H1 (cell line): ENCODE data around the gene C19orf38.

Experiments
- ATF3 ChIP-seq: IDR thresholded peaks from 2 replicates; pipeline ENCODE4 v1.6.1; 2011; ENCODE audit warnings: low read depth, mild to moderate bottlenecking, low read length; ENCODE audit not compliant: insufficient read depth
- CHD7 ChIP-seq: fragments of 300-600 bp; sonication (generic); IDR thresholded peaks from 2 replicates; pipeline ENCODE4 v1.7.1; 2012; ENCODE audit warnings: low read length, moderate library complexity, mild to moderate bottlenecking, inconsistent platforms; ENCODE audit not compliant: insufficient replicate concordance
- CREB1 ChIP-seq: IDR thresholded peaks from 2 replicates; pipeline ENCODE4 v1.6.1; 2012; ENCODE audit warnings: inconsistent platforms
- CTCF ChIP-seq, 3 experiments: IDR thresholded peaks; 1 replicate in 2 of 3; 2 replicates in 1 of 3; pipeline versions ENCODE4 v1.5.1 to v1.6.1; 2011; ENCODE audit warnings: low read length in 3 of 3, mild to moderate bottlenecking in 3 of 3, inconsistent platforms in 2 of 3, low read depth in 1 of 3, moderate library complexity in 1 of 3; ENCODE audit not compliant: insufficient read depth in 1 of 3; ENCODE audit errors: control extremely low read depth in 1 of 3
- EGR1 ChIP-seq: IDR thresholded peaks from 2 replicates; pipeline ENCODE4 v1.6.1; 2011; ENCODE audit warnings: low read depth, low read length, borderline replicate concordance
- EZH2 ChIP-seq: fragments of 200-600 bp; sonication (generic); IDR thresholded peaks from 2 replicates; pipeline ENCODE4 v1.7.1; 2012; ENCODE audit warnings: low read depth, mild to moderate bottlenecking, moderate library complexity, low read length, inconsistent platforms; ENCODE audit not compliant: severe bottlenecking
- HDAC2 ChIP-seq, 2 experiments: fragments of 300-600 bp in 1 of 2; sonication (generic) in 1 of 2; IDR thresholded peaks; 2 replicates each; pipeline ENCODE4 v1.6.1; 2011 to 2012; ENCODE audit warnings: low read depth in 2 of 2, low read length in 2 of 2, mild to moderate bottlenecking in 2 of 2, moderate library complexity in 2 of 2, borderline replicate concordance in 1 of 2, inconsistent platforms in 1 of 2
- MAX ChIP-seq: IDR thresholded peaks from 2 replicates; pipeline ENCODE4 v1.6.1; 2012; ENCODE audit warnings: inconsistent platforms
- TAF7 ChIP-seq: optimal IDR thresholded peaks from 2 replicates; pipeline ENCODE3; 2011; ENCODE audit warnings: low read depth, mild to moderate bottlenecking, inconsistent platforms, low read length, moderate library complexity, borderline replicate concordance
- YY1 ChIP-seq: IDR thresholded peaks from 2 replicates; pipeline ENCODE4 v1.6.1; 2011; ENCODE audit warnings: low read depth, mild to moderate bottlenecking, low read length

- TF ChIP-seq EZH2 (no peak), YY1 (no peak), TAF7 (no peak), MAX (no peak), HDAC2 (IDR thresholded peaks at IDR 0.05; ENCODE audit: borderline replicate concordance in 1 of 2, low read depth in 2 of 2, low read length in 2 of 2) (no peak), ATF3 (no peak), CTCF (IDR thresholded peaks at IDR 0.05; ENCODE audit: control extremely low read depth in 1 of 3, insufficient read depth in 1 of 3, low read depth in 1 of 3, low read length in 3 of 3) (no peak), CREB1 (no peak), EGR1 (no peak), CHD7 (no peak)
These were observed 18.2 kb upstream of the C19orf38 start for GRCh38 chr19:10829967-10830366.
